GM21528 (cell line): Measurements from ENCODE around the gene COMMD7.

Experiments
- ATAC-seq: cut with Tn5 transposase; IDR thresholded peaks from one replicate; pipeline ENCODE4 v1.9.1; 2021; ENCODE audit warnings: mild to moderate bottlenecking, moderate library complexity; ENCODE audit not compliant: unreplicated experiment, low FRiP score

COMMD7 gene

GRCh38 chr20:32682508-32682987, 60.7 kb downstream of the COMMD7 start:
- no peak for ATAC-seq

- ATAC-seq: no peak
Measured at GRCh38 chr20:32681175-32682084, 61.8 kb downstream of the COMMD7 start.

- ATAC-seq: no peak
Measured at GRCh38 chr20:32680544-32681174, 62.6 kb downstream of the COMMD7 start.

- no peak for ATAC-seq
Measured at GRCh38 chr20:32678948-32679347, 64.3 kb downstream of the COMMD7 start.

GRCh38 chr20:32675223-32675975, 67.9 kb downstream of the COMMD7 start:
- no peak for ATAC-seq

- no peak for ATAC-seq
Measured at GRCh38 chr20:32674362-32674789, 68.9 kb downstream of the COMMD7 start.

GRCh38 chr20:32672982-32673851, 70.0 kb downstream of the COMMD7 start:
- peak; percentile 60 for ATAC-seq

- ATAC-seq: peak; percentile 2
Measured at GRCh38 chr20:32672394-32672981, 70.8 kb downstream of the COMMD7 start.

- ATAC-seq: peak; percentile 51
Measured at GRCh38 chr20:32670773-32671455, 72.4 kb downstream of the COMMD7 start.

- ATAC-seq: no peak
Measured at GRCh38 chr20:32667027-32667426, 76.2 kb downstream of the COMMD7 start.

GRCh38 chr20:32664678-32665159, 78.5 kb downstream of the COMMD7 start:
- no peak for ATAC-seq

- ATAC-seq: no peak
Measured at GRCh38 chr20:32664012-32664677, 79.1 kb downstream of the COMMD7 start.

GRCh38 chr20:32663335-32664011, 79.8 kb downstream of the COMMD7 start:
- ATAC-seq: no peak

GRCh38 chr20:32661820-32662528, 81.3 kb downstream of the COMMD7 start:
- ATAC-seq: no peak

GRCh38 chr20:32660661-32661060, 82.6 kb downstream of the COMMD7 start:
- no peak for ATAC-seq

GRCh38 chr20:32656827-32657226, 86.4 kb downstream of the COMMD7 start:
- ATAC-seq: no peak

GRCh38 chr20:32655903-32656512, 87.3 kb downstream of the COMMD7 start:
- no peak for ATAC-seq
